NT2/D1 (cell line): ENCODE data around the gene CEACAM16.
"Not testable (repeated sequence)": the region's sequence is repeated elsewhere in the genome, so short reads cannot be mapped to it uniquely, and the experiment has no call there.

Experiments used
- SUZ12 ChIP-seq: IDR thresholded peaks from 2 replicates; pipeline ENCODE4 v1.6.1; 2011; ENCODE audit not compliant: insufficient read length, insufficient read depth; ENCODE audit errors: extremely low read depth
- YY1 ChIP-seq: IDR thresholded peaks from 2 replicates; pipeline ENCODE4 v1.6.1; 2011; ENCODE audit not compliant: insufficient read length, insufficient read depth

- not testable (repeated sequence) for TF ChIP-seq YY1, SUZ12
These were observed 14.6 kb upstream of the CEACAM16 start for GRCh38 chr19:44684396-44684795.
